PC-3 (cell line): ENCODE measurements around the gene RPL37A.

Source experiments
- CTCF ChIP-seq: fragments of 300-600 bp; sonication (generic); conservative IDR thresholded peaks from 2 replicates; pipeline ENCODE4 v1.5.1; 2017; ENCODE audit warnings: antibody characterized with exemption, low read depth, mild to moderate bottlenecking, low read length
- EZH2 ChIP-seq: fragments of 300-600 bp; sonication (generic); IDR thresholded peaks from one replicate; pipeline ENCODE4 v1.6.1; 2017; ENCODE audit warnings: antibody characterized with exemption, mild to moderate bottlenecking, low read length; ENCODE audit not compliant: unreplicated experiment

- no peak for TF ChIP-seq CTCF
- TF ChIP-seq EZH2, result no peak
Measured at GRCh38 chr2:216492597-216493333, 5.9 kb upstream of the RPL37A start.
